PC-9 (cell line): ENCODE data around the gene ZNF423.

Experiments used
- EZH2 ChIP-seq: fragments of 200-600 bp; sonication (generic); IDR thresholded peaks from 2 replicates; pipeline ENCODE4 v1.8.0; 2017; ENCODE audit warnings: antibody characterized with exemption, low read depth
- TF ChIP-seq, protein P1 (sequence below): fragments of 200-600 bp; sonication (generic); conservative IDR thresholded peaks from 2 replicates; pipeline ENCODE4 v1.6.1; 2017; ENCODE audit warnings: mixed run types, antibody characterized with exemption, mild to moderate bottlenecking, moderate library complexity

- TF ChIP-seq EZH2, result no peak
- TF ChIP-seq, protein P1, sequence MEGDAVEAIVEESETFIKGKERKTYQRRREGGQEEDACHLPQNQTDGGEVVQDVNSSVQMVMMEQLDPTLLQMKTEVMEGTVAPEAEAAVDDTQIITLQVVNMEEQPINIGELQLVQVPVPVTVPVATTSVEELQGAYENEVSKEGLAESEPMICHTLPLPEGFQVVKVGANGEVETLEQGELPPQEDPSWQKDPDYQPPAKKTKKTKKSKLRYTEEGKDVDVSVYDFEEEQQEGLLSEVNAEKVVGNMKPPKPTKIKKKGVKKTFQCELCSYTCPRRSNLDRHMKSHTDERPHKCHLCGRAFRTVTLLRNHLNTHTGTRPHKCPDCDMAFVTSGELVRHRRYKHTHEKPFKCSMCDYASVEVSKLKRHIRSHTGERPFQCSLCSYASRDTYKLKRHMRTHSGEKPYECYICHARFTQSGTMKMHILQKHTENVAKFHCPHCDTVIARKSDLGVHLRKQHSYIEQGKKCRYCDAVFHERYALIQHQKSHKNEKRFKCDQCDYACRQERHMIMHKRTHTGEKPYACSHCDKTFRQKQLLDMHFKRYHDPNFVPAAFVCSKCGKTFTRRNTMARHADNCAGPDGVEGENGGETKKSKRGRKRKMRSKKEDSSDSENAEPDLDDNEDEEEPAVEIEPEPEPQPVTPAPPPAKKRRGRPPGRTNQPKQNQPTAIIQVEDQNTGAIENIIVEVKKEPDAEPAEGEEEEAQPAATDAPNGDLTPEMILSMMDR, result no peak
Observed at GRCh38 chr16:49578018-49578417, 277.9 kb downstream of the ZNF423 start.
